ENCODE results near the gene CAPS. TPM values are rescaled to one million over a fixed set of nuclear protein-coding genes. Genes with fewer than 3 reads are reported as not detected.

Gene CAPS
- total RNA-seq, 4 donors from 2014 or later = 67.5 to 95.0 (median 77.4) TPM

DNA sequence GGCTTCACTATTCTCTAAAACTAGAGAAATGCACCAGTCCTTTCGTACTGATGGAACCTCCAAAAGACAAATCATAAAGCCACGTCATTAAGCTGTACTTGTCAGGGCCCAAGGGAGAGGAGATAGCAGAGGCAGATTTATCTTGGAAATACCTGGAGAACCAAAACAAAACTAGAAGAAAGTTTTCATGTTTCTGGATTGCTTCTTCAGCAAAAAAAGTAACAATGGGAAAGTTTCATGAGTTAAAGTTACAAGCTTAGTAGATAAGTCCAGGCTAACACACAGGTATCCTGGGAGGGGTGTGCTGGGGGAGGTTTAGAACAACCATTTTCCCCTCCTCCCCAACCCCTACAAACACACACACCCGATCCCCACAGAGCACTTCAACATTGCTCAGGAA is 42.3 kb downstream of the CAPS start:
- Histone ChIP-seq H3K9me3 (no peaks in the 10 kb centered on the region), H3K4me3 (no peak overlapping the region), H3K27ac (peak overlapping the region in 2 of 4 donors; percentile 4 to 86), H3K36me3 (no peaks in the 10 kb centered on the region), H3K27me3 (no peaks in the 10 kb centered on the region), H3K4me1 (peaks cover 7 to 97% (median 70%) of the 10 kb centered on the region in 4 donors)
- 69 to 70% methylated on average over 3 of the region's 3 CpGs for WGBS, 2 donors
- no peak for DNase-seq (ENCODE audit: low spot score in 2 of 2)
- no peak for TF ChIP-seq EP300 (IDR thresholded peaks at IDR 0.05)

DNA sequence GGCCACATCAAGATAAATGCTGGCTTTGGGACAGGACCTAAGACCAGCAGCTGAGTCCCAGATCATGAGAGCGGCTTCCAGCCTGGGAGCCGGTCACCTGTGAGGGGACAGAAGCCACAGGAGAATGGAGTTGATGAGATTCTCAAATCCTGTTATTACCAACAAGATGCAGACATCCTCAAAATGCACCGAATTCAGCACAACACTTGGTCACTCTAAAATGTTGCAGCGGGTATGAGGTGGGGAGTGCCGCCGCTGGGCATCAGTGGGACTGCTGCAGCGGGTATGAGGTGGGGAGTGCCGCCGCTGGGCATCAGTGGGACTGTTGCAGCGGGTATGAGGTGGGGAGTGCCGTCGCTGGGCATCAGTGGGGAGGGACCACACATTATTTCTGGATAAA is 42.7 kb downstream of the CAPS start:
- H3K4me3 ChIP-seq = no peak overlapping the region
- no peaks in the 10 kb centered on the region for H3K27me3 ChIP-seq
- TF ChIP-seq POLR2A (IDR thresholded peaks at IDR 0.05) (no peak), EP300 (IDR thresholded peaks at IDR 0.05) (no peak)
- TF ChIP-seq, protein P1, sequence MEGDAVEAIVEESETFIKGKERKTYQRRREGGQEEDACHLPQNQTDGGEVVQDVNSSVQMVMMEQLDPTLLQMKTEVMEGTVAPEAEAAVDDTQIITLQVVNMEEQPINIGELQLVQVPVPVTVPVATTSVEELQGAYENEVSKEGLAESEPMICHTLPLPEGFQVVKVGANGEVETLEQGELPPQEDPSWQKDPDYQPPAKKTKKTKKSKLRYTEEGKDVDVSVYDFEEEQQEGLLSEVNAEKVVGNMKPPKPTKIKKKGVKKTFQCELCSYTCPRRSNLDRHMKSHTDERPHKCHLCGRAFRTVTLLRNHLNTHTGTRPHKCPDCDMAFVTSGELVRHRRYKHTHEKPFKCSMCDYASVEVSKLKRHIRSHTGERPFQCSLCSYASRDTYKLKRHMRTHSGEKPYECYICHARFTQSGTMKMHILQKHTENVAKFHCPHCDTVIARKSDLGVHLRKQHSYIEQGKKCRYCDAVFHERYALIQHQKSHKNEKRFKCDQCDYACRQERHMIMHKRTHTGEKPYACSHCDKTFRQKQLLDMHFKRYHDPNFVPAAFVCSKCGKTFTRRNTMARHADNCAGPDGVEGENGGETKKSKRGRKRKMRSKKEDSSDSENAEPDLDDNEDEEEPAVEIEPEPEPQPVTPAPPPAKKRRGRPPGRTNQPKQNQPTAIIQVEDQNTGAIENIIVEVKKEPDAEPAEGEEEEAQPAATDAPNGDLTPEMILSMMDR (IDR thresholded peaks at IDR 0.05) = no peak
- peaks cover 7 to 97% (median 70%) of the 10 kb centered on the region in 4 donors for H3K4me1 ChIP-seq
- WGBS, 2 donors = 87 to 88% methylated on average over 12 of the region's 12 CpGs
- no peak for DNase-seq (ENCODE audit: low spot score in 2 of 2)
- peak overlapping the region in 1 of 4 donors; percentile 86 for H3K27ac ChIP-seq
- no peaks in the 10 kb centered on the region for H3K9me3 ChIP-seq
- H3K36me3 ChIP-seq = no peaks in the 10 kb centered on the region

DNA sequence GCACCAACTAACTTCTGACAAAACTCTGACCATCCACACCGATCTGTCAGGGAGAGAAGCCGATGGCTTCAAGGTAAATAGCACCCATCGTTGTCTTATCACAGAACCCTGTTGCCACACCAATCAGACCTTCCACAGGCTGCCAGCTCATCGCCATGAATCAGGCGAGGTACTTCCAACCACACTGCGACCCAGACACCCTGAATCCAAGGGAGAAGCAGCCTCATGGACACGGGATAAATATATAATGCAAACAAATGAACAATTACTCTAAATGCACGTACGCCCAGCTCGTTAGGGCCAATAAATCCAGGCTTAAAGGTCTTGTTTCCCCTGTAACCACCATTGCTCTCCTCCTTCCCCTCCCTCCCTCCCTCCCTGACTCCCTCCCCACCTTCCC is 43.1 kb downstream of the CAPS start:
- 83 to 89% methylated on average over 9 to 10 of the region's 10 CpGs for WGBS, 2 donors
- no peak for DNase-seq (ENCODE audit: low spot score in 2 of 2)
- peaks cover 7 to 97% (median 70%) of the 10 kb centered on the region in 4 donors for H3K4me1 ChIP-seq

DNA sequence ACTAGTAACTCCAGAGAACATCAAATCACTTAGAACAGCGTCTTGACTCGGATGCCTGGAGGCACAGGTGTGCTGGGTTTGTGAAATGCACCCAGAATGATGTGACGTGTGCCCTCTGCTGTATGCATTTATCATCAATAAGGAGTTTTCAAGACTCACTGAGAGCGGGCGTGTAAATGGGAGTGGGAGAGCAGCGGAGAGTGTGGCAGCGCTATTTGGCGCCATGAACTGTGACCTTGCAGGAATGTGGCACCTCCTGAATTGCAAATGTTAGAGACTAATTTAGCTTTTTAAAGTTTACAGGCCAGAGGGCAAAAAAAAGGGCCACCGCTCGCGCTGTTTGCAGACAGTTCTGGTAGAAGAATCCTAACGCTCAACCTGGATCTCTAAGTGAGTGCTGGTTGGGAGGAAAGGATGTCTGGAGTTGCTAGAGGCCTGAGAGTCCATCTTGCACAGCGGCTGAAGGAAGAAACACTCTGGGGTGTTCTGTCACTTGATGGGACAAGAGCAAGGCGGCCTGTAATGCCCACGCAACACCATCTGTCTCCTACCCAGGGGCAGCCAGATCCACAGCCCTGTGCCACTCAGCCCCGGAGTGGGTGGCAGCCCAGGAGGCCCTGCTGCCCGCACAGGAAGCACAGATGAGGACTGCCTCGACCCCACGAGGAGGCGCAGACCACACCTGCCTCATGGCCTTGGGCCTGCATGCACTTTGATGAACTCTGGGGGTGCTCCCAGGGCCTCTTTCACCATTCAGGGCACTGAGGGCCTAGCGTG is 44.2 kb downstream of the CAPS start:
- Histone ChIP-seq H3K4me3 (no peak overlapping the region), H3K4me1 (peaks cover 7 to 97% (median 67%) of the 10 kb centered on the region in 4 donors), H3K36me3 (no peaks in the 10 kb centered on the region), H3K27ac (peak overlapping the region; percentile 14 to 86 (median 59)), H3K27me3 (no peaks in the 10 kb centered on the region), H3K9me3 (no peaks in the 10 kb centered on the region)
- no peak for TF ChIP-seq POLR2A (IDR thresholded peaks at IDR 0.05)
- TF ChIP-seq, protein P1 (IDR thresholded peaks at IDR 0.05) = no peak
- TF ChIP-seq EP300 (IDR thresholded peaks at IDR 0.05) = no peak
- DNase-seq (ENCODE audit: low spot score in 2 of 2) = no peak
- WGBS, 2 donors = 75 to 76% methylated on average over 19 to 20 of the region's 21 CpGs

More for the DNA sequence above, 43.1 kb downstream of the CAPS start:
- H3K9me3 ChIP-seq = no peaks in the 10 kb centered on the region
- H3K36me3 ChIP-seq = no peaks in the 10 kb centered on the region
- no peaks in the 10 kb centered on the region for H3K27me3 ChIP-seq
- peak overlapping the region in 3 of 4 donors; percentile 35 to 86 (median 63) for H3K27ac ChIP-seq
- TF ChIP-seq, protein P1 (IDR thresholded peaks at IDR 0.05) = no peak
- TF ChIP-seq POLR2A (IDR thresholded peaks at IDR 0.05) = no peak
- no peak for TF ChIP-seq EP300 (IDR thresholded peaks at IDR 0.05)
- H3K4me3 ChIP-seq = no peak overlapping the region

DNA sequence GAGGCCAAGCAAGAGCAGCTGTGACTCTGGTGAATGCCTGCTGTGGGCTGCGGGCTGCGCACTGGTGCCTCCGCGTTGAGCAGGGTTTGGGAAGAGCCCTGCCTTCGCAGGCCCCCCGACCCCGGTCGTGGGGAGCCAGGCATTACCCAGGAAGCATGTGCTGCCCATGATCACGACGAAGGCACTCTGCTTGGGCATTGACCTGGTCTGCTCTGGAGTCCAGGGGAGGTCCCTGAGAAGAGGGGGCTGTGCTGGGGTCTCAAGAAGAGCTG is 44.7 kb downstream of the CAPS start:
- Histone ChIP-seq H3K27ac (peak overlapping the region; percentile 14 to 86 (median 59)), H3K4me1 (peaks cover 7 to 97% (median 62%) of the 10 kb centered on the region in 4 donors), H3K4me3 (no peak overlapping the region), H3K36me3 (no peaks in the 10 kb centered on the region), H3K9me3 (no peaks in the 10 kb centered on the region), H3K27me3 (no peaks in the 10 kb centered on the region)
- DNase-seq (ENCODE audit: low spot score in 2 of 2) = no peak
- WGBS, 2 donors = 84 to 87% methylated on average over 9 to 10 of the region's 10 CpGs
- TF ChIP-seq, protein P1 (IDR thresholded peaks at IDR 0.05) = no peak
- TF ChIP-seq POLR2A (IDR thresholded peaks at IDR 0.05) (no peak), EP300 (IDR thresholded peaks at IDR 0.05) (no peak)

Measured in tibial nerve (tissue), 4 donors.